Adipocyte (in vitro differentiated cells): ENCODE results near the gene WIPF3.
"Not testable (repeated sequence)": the region's sequence is repeated elsewhere in the genome, so short reads cannot be mapped to it uniquely, and the experiment has no call there.

Experiments used
- DNase-seq: peaks from one replicate; pipeline ENCODE4 v3.0.0-alpha.2; 2015; ENCODE audit warnings: low read depth
- H3K27me3 ChIP-seq: replicated peaks from 2 replicates; pipeline ENCODE4 v1.7.0; 2013; ENCODE audit warnings: mild to moderate bottlenecking, low read length, moderate library complexity; ENCODE audit not compliant: control insufficient read depth, insufficient read depth
- H3K36me3 ChIP-seq: 2 replicates; pipeline ENCODE4 v1.7.0; 2013; ENCODE audit warnings: low read length, mild to moderate bottlenecking, moderate library complexity; ENCODE audit not compliant: control insufficient read depth, insufficient read depth, severe bottlenecking
- H3K4me1 ChIP-seq: 2 replicates; pipeline ENCODE4 v1.7.0; 2013; ENCODE audit warnings: mild to moderate bottlenecking, low read length, moderate library complexity; ENCODE audit not compliant: control insufficient read depth, insufficient read depth
- H3K4me3 ChIP-seq: 2 replicates; pipeline ENCODE4 v1.7.0; 2013; ENCODE audit warnings: mild to moderate bottlenecking, low read length, moderate library complexity
- H3K9ac ChIP-seq: 2 replicates; pipeline ENCODE4 v1.7.0; 2013; ENCODE audit warnings: mild to moderate bottlenecking, low read length, moderate library complexity
- H3K9me3 ChIP-seq: 2 replicates; pipeline ENCODE4 v1.7.0; 2013; ENCODE audit warnings: mild to moderate bottlenecking, low read length, moderate library complexity; ENCODE audit not compliant: control insufficient read depth

WIPF3 gene

GRCh38 chr7:29961611-29962010 is 155.3 kb downstream of the WIPF3 start:
- DNase-seq, H3K27me3 ChIP-seq, H3K9me3 ChIP-seq, H3K9ac ChIP-seq, H3K4me1 ChIP-seq, H3K4me3 ChIP-seq: not testable (repeated sequence)
- H3K36me3 ChIP-seq = peaks cover 31% of the 10 kb centered on the region

- H3K36me3 ChIP-seq = peaks cover 35% of the 10 kb centered on the region
- no peak overlapping the region for H3K4me3 ChIP-seq
- no peaks in the 10 kb centered on the region for H3K9me3 ChIP-seq
- no peak for DNase-seq
- H3K4me1 ChIP-seq = peaks cover 3% of the 10 kb centered on the region
- no peak overlapping the region for H3K9ac ChIP-seq
- H3K27me3 ChIP-seq = no peaks in the 10 kb centered on the region
These were observed 155.7 kb downstream of the WIPF3 start for GRCh38 chr7:29962035-29962434.

GRCh38 chr7:29965030-29965429 is 158.7 kb downstream of the WIPF3 start:
- no peaks in the 10 kb centered on the region for H3K9me3 ChIP-seq
- H3K27me3 ChIP-seq = no peaks in the 10 kb centered on the region
- no peak overlapping the region for H3K4me3 ChIP-seq
- peaks cover 10% of the 10 kb centered on the region for H3K4me1 ChIP-seq
- DNase-seq = no peak
- H3K9ac ChIP-seq = no peak overlapping the region
- peaks cover 41% of the 10 kb centered on the region for H3K36me3 ChIP-seq
